ENCODE data around the gene RHNO1.
A peak's percentile ranks its signal among the peaks of the same experiment; 100 is the strongest.
"Not testable (repeated sequence)": the region's sequence is repeated elsewhere in the genome, so short reads cannot be mapped to it uniquely, and the experiment has no call there.

RHNO1 gene

DNA sequence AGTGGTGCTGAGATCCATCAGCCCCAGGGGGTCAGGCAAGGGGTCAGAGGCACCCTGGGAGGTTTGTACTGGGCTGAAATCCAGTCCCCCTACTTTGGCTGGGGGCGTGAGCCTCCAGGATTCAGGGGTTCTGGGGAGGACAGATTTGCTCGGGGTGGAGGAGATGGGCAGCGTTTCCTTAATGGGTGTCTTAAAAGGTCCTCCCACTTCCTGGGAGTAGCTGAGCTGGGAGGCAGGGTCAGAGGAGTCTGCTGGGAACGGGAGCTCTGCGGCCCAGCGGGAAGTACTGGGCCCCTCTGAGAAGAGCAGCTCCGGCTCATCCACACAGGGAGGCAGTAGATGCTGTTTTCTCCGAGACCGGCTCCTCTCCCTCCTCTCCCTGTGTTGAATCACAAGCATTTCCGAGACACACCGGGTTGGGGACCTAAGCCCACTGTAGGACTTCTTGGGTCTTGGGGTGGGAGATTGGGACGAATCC is 18.0 kb upstream of the RHNO1 start:
- DNase-seq = no peak

DNA sequence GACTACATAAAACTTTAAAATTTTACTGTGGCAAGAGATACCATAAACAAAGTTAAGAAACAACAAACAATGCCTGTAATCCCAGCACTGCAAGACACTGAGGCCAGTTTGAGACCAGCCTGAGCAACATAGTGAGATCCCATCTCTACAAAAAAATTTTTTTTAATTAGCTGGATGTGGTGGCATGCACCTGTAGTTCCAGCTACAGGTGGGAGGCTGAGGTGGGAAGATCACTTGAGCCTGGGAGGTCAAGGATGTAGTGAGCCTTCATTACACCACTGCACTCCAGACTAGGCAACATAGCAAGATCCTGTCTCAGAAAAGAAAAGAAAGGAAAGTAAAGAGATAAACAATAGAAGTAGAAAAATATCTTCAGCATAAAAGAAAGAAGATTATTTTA is 16.9 kb upstream of the RHNO1 start:
- no peak for DNase-seq

DNA sequence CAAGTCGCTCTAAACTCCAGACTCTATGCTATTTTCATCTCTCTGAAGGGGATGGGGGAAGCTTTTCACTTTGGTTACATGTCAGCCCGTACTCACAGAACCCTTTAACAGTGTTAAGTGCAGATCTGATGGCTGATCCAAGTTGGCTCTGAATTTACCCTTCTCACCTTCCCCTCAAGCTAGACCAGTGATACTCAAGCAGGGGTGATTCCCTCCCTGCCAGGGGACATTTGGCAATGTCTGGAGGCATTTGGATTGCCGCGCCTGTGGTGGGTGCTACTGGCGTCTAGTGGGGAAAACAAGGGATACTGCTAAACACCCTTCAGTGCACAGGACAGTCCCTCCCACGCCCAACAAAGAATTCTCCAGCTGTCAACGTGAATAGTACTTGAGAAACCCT is 14.1 kb upstream of the RHNO1 start:
- no peak for DNase-seq

DNA sequence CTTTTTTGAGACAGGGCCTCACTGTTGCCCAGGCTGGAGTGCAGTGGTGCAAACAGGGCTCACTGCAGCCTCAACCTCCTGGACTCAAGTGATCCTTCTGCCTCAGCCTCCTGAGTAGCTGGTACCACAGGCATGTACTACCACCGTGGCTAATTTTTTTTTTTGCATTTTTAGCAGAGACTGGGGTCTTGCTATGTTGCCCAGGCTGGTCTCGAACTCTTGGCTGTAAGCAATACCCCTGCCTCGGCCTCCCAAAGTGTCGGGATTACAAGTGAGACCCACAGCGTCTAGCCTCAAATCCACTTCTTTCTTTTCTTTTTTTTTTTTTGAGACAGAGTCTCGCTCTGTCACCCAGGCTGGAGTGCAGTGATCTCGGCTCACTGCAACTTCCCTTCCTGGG is 13.6 kb upstream of the RHNO1 start:
- DNase-seq = not testable (repeated sequence)

DNA sequence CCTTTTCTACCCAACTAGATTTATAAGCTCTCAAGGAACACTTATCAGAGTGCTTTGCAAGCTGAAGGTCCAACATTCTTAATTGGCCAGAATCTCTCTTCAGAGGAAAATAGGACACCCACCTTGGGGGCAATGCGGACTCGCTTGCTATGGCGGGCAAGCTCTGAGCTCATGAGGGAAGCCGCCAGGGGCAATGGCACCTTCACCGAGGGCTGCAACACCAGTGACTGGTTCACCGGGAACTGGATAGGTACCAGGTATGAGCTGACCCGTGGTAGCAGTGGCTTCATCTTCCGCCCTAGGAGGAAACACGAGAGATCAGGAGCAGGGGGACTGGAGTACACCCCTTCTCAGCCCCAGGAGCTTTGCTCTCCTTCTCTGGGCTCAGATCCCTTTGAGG is 12.8 kb upstream of the RHNO1 start:
- no peak for DNase-seq

DNA sequence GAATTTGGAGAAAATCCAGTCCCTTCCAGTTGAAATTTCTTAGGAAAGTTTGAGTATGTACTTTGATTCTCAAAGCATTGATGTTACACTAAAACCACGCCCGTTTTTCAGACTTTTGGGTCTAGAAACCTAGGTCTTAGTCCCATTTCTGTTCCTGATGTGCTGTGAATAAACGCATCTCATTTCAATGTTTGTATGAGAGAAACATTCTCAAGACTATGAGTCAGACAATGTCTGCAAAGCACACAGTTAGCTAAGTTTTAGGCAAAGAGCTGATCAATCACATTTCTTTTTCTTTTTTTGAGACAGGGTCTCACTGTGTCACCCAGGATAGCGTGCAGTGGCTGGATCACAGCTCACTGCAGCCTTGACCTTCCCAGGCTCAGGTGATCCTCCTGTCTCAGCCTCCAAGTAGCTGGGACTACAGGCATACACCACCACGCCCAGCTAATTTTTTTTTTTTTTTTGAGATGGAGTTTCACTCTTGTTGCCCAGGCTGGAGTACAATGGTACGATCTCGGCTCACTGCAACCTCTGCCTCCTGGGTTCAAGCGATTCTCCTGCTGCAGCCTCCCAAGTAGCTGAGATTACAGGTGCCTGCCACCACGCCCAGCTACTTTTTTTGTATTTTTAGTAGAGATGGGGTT is 7.9 kb upstream of the RHNO1 start:
- peak; percentile 43 for DNase-seq

DNA sequence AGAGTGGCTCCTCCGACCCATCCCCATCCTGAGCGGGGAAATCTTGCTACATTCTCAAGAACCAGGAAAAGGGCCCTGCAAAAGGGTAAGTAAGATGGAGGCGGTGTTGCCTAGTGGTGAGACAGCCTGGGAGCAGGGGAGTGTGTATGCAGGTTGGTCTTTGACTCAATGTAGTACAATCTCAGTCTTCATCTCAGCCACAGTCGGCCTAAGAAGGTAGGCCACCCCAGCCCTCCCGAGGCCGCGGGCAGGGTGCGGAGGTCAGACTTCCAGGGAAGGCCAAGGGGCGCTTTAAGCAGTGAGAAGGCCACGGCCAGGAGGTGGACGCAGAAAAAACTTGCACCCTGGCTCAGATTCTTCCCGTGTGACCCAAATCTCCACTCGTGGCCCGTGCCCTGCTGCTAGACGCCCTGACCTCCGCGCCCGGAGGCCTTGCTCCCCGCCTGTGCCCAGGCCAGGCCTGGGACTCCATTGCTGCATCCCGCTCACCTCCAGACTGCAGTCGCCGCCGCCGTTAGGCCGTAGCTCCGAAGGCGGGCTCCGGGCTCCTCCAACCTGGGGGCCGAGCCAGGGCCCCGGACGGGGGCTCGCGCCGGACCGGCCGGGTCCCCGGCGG is 484 bp upstream of the RHNO1 start:
- peak; percentile 37 for DNase-seq

DNA sequence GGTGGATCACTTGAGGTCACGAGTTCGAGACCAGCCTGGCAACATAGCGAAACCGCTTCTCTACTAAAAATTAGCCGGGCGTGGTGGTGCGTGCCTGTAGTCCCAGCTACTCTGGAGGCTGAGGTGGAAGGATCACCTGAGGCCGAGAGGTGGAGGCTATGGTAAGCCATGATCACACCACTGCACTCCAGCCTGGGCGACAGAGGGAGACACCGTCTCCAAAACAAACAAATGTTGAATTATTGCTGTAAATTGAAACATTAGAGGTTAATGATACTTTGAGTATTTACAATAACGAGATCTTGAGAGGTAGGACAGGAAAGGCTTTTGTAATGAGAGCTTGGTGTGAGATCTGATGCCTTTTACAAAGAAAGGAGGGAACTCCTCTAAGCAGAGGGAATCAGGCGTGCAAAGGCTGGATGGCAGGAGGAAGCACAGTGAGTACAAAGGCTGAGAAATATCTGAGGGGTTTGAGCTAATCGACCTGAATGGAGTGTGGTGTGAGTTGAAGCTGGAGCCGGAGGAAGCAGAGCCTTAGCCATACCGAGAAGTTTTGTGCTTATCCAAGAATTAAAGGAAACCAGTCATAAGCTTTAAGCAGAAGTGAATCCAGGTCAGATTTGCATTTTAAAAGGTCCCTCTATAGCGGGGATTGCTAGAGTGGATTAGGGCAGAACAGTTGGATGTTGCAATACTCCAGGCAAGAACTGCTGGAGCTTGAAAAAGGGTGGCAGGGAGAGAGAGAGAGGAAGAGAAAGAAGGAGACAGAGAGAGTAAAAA is 1.1 kb downstream of the RHNO1 start:
- peak; percentile 32 for DNase-seq

DNA sequence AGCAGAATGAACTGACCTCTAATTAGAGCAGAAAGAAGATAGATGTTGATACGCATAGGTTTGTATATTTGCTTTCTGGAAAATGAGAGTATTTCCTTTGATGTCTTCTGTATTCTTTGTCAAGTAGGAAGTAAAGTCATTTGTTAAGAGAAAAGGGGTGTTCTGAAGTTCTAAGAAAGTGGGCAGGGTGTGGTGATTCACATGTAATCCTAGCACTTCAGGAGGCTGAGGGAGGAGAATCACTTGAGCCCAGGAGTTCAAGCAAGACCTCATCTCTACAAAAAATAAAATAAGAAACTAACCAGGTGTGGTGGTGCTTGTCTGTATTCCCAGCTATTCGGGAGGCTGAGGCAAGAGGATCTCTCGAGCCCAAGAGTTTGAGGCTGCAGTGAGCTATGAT is 2.8 kb downstream of the RHNO1 start:
- DNase-seq = no peak

DNA sequence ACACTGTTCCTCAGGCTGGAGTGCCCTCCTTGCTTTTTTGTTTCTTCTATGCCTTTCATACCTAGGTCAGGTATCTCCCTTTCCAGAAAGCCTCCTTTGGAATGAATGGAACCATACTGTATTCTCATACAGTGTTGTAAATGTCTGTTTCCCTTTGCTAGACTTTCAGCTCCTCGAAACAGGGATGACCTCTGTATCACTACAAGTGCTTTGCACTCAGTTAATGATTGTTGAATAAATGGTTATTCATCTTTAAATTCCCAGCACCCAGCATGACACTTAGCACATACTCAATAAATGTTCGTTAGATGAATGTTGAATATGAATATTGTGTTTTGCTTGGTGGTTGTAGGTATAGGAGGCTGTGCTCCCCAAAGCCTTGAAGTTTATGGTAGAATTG is 7.8 kb downstream of the RHNO1 start:
- DNase-seq = no peak

DNA sequence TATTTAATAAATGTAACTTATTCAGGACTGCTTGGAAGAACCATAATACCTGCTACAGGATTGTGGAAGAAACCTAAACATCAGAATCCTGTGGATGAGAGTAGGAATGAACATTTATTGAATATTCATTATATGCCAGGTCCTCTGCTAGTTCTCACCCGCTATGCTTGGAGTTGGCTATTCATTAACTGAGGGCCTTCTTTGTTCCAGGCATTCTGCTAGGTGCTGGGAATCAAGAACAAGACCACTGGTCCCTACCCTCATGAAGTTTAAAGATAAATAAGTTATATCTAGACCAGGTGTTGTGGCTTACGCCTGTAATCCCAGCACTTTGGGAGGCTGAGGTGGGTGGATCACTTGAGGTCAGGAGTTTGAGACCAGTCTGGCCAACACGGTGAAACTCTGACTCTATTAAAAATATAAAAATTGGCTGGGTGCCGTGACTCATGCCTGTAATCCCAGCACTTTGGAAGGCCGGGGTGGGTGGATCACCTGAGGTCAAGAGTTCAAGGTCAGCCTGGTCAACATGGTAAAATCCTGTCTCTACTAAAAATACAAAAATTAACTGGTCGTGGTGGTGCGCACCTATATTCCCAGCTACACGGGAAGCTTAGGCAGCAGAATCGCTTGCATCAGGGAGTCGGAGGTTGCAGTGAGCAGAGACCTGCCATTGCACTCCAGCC is 9.9 kb downstream of the RHNO1 start:
- no peak for DNase-seq

DNA sequence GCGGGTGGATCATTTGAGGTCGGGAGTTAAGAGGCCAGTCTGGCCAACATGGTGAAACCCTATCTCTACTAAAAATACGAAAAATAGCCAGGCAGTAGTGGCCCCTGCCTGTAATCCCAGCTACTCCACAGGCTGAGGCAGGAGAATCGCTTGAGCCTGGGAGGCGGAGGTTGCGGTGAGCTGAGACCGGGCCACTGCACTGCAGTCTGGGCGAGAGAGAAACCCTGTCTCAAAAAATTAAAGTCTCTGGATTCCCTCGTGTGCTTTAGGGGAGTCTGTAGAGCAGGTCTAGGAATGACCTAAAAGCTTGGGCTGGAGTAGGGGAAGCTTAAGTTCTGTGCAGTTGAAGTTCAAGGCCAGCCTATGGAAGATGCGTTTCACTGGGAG is 13.0 kb downstream of the RHNO1 start:
- no peak for DNase-seq

DNA sequence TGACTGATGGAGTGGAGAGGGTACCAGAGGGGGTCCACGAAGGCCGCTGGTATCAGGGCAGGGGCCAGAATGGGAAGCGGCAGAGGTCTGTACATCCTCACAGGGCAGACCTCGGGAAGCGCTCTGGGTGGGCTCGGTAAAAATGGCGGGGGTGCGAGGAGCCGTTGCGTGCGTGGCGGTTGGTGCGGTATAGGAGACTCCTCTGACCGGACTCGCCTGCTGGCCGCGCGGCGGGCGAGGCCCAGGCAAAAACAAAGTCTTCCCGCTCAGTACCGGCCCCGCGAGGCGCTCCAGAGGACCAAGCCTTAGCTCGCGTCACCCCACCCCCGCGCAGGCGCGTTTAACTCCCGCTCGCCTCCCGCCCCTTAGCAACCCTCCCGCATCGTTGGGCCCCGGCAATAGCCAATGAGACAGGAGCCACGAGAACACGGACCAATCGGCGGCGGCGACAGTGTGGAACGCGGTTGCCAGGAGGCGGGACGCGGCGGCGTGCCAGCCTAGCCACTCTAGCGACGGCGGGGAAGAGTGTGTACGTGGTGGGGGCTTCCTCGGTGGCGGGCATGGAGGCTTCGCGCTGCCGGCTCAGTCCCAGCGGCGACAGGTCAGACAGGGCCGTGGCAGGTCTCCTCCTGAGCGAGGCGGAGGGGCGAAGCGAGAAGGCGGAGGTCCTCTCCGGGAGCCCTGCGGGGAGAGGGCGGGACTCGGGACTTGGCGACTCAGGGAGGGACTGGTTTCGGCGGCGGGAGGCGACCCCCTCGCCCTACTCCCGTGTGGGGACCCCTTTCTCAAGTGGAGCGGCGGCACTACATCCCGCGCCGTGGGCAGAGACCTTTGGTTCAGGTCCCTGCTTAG is 13.6 kb downstream of the RHNO1 start, which contains the start of gene TULP3:
TSS of gene TULP3 (plus strand) at position 504 of the 852 bp plus-strand sequence. CDS start at position 561, 57 bp downstream.
- DNase-seq = peak; percentile 98

DNA sequence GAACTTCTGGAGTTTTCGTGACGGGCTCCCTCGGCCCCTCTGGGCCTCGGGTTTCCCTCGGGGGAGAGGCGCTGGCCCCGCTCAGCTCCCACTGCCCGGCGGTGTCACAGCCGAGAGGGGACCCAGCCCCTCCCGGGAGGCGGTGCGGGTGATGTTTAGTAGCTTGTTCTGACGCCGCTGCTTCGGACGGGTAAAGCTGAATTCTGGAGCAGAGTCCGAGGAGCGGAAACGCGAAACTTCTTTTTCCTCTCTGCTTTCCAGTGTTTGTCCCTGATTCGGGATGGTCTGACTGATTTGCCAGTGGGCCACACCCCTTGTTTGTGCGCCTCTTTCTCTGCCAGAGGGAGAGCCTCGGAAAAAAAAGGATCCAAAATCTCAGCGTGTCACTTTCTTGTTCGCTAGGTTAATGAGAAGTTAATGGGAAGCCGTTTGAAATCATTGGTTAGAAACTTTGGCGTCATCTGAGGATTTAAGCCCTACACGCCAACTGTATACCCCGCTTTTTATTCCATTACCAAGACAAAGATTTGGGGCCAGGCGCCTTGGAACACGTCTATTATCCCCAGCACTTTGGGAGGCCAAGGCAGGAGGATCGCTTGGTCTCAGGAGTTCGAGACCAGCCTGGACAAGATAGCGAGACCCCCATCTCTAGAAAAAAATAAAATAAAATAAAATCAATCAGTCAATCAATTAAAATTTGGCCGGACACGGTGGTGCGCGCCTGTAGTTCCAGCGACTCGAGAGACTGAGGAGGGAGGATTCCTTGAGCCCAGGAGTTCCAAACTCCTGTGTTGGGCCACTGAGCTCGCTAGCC is 14.4 kb downstream of the RHNO1 start:
- peak; percentile 77 for DNase-seq

DNA sequence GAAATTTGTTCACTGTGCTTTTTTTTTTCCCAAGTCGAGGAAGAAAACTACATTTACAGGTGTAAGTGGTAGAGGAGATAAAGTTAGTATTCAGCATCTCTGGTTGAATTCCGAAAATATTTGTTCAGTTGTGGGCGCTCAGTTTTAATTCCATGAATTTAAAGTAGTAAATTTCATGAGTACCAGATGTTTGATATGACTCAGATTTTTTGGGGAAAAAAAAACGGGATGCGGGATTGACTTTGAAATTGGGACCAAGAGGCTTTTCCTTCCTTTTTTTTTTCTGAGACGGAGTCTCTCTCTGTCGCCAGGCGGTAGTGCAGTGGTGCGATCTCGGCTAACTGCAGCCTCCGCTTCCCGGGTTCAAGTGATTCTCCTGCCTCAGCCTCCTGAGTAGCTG is 15.2 kb downstream of the RHNO1 start:
- peak; percentile 63 for DNase-seq

DNA sequence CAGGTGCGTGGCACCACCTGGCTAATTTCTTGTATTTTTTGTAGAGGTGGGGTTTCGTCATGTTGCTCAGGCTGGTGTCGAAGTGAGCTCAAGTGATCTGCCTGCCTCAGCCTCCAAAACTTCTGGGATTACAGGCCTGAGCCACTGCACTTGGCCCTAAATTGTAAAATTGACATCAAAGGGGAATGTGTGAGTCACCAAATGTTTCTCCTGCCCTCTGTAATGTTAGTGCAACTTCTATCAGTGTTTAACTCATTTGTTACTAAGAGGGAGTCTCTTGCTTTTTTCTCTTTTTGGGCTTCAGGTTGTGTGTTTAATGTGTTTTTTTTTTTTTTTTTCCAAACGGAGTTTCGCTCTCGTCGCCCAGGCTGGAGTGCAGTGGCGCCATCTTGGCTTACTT is 16.0 kb downstream of the RHNO1 start:
- peak; percentile 89 for DNase-seq

DNA sequence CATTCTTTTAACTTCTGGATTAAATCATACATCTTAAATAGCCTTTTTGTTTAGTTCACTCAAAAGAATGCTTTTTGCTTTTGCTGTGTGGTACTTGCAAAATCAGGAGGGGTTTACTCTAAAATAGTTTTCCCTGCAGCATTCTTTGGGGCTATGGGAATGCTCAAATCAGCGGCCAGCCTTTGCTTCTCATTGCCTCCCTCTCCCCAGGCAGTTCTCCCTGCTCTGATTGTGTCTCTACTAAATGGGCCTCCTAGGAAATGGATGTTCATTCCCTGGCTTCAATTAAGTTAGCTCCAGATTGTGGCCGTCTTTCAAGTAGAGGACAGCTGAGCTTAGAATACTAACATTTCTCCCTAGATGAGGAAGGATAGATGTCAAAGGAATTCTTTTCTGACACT is 18.0 kb downstream of the RHNO1 start:
- DNase-seq = peak; percentile 32

DNA sequence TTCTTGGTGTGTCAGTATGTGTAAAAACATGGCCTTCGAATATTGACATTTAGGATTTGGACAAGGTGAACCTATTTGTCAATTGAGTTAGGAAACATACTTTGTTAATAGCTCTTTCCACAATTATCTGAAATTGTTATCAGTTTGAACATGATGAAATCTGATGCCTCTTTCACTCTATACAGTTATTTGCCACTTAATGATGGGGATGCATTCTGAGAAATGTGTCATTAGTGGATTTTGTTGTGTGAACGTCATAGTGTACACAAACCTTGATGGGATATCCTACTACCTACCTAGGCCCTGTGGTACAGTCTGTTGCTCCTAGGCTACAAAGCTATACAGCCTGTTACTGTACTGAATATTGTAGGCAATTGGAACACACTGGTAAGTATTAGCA is 18.5 kb downstream of the RHNO1 start:
- DNase-seq = peak; percentile 43

DNA sequence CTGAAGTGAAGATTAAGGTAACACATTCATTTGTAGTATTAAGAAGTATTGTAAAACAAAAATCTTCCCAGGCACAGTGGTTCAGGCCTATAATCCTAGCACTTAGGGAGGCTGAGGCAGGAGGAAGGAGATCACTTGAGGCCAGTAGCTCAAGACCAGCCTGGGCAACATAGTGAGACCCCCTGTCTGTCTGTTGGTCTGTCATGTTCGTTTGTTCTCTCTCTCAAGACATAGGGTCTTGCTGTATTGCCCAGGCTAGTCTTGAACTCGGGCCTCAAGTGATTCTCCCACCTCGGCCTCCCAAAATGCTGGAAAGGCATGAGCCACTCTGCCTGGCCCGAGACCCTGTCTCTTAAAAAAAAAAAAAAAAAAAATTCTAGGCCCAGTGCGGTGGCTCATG is 20.4 kb downstream of the RHNO1 start:
- no peak for DNase-seq

DNA sequence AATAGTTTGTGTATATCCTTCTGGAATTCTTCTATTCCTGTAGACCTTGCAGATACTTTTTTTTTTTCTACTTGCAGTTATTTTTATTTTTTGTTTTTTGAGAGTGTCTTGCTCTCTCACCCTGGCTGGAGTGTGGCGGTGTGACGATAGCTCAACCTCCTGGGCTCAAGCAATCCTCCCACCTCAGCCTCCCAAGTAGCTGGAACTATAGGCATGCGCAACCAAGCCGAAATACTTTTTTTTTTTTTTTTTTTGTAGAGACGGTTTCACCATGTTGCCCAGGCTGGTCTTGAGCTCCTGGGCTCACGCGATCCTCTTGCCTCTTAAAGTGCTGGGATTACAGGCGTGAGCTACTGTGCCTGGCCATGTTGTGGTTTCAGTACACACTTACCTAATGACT is 23.6 kb downstream of the RHNO1 start:
- DNase-seq = no peak

DNA sequence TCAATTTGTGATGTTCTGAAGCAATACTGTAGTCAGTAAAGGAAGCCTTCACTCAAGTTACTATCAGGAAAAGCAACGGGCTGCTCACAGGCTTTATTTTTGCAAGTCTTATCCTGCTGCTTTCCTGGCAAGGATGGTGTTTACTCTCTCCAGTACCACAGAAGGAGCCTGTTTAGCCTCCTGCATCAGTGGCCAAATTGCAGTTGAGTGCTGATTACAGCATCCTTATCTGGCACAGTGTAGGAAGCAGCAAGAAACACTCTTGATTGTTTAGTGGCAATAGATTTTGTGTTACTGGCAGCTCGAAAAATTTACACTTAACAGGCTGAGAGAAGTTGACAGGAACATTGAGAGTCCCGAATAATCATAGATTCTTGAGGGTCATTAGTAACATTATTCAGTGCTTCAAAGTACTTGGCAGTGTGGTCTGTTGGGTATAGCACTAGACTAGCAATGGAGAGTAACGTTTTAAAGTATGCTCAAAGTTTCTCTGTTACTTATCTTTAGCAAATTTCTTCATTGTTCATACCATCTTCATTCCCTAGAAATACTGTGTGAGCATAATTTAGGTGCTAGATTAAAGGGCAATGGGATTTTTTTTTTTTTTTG is 25.4 kb downstream of the RHNO1 start:
- no peak for DNase-seq

All from EL (cell line).